H1 (cell line): ENCODE measurements around the gene PLEKHO1. TPM values are rescaled to one million over a fixed set of nuclear protein-coding genes. Genes with fewer than 3 reads are reported as not detected.

Source experiments
- polyA plus RNA-seq, 7 experiments: library from polyadenylated mRNA; depleted of rRNA in 3 of 7; stranded (reverse) in 5 of 7; unstranded in 2 of 7; fragments of >200 nt in 5 of 7; fragments of 200-250 nt in 2 of 7; gene quantifications; 1 replicate in 5 of 7; 2 replicates in 1 of 7; 4 replicates in 1 of 7; pipeline versions ENCODE4 v1.2.1 to v1.2.3, GENCODE V29; 2011 to 2013; ENCODE audit warnings: missing spikeins in 2 of 7, mixed read lengths in 2 of 7
- total RNA-seq: library from RNA; stranded (reverse); fragmentation: NEBNext Ultra II Directional; extraction: Animal tissue kit (Norgen Biotek cat#: 25700); gene quantifications from 2 replicates; pipeline ENCODE4 v1.2.1, GENCODE V29; 2021

The PLEKHO1 gene
- total and polyA plus RNA-seq, 2 of the 8 experiments (the other 6 are each of a cell fraction or from before 2014, with no cell fraction given): 23.2 to 37.0 TPM

Other genes with a start within 250 kb of the PLEKHO1 start
- gene SV2A, start 232.1 kb upstream of the PLEKHO1 start, total RNA-seq: 51.8 and 52.9 TPM in 2 replicates
- gene SV2A, start 232.1 kb upstream of the PLEKHO1 start, polyA plus RNA-seq (2011; rRNA removed): 41.8 and 49.0 TPM in 2 replicates
- 119 and 122 TPM in 2 replicates for gene SF3B4, start 222.1 kb upstream of the PLEKHO1 start, total RNA-seq
- 81.1 and 114 TPM in 2 replicates for gene SF3B4, start 222.1 kb upstream of the PLEKHO1 start, polyA plus RNA-seq (2011; rRNA removed)
- gene MTMR11, start 213.0 kb upstream of the PLEKHO1 start, total RNA-seq: 3.5 and 4.8 TPM in 2 replicates
- 3.3 and 3.7 TPM in 2 replicates for gene MTMR11, start 213.0 kb upstream of the PLEKHO1 start, polyA plus RNA-seq (2011; rRNA removed)
- 21.5 and 22.0 TPM in 2 replicates for gene OTUD7B, start 139.2 kb upstream of the PLEKHO1 start, total RNA-seq
- gene OTUD7B, start 139.2 kb upstream of the PLEKHO1 start, polyA plus RNA-seq (2011; rRNA removed): 4.2 and 4.4 TPM in 2 replicates
- gene VPS45, start 82.1 kb upstream of the PLEKHO1 start, total RNA-seq: 27.6 and 29.9 TPM in 2 replicates
- gene VPS45, start 82.1 kb upstream of the PLEKHO1 start, polyA plus RNA-seq (2011; rRNA removed): 12.7 and 19.1 TPM in 2 replicates
- 114 and 123 TPM in 2 replicates for gene ANP32E, start 86.2 kb downstream of the PLEKHO1 start, total RNA-seq
- gene ANP32E, start 86.2 kb downstream of the PLEKHO1 start, polyA plus RNA-seq (2011; rRNA removed): 10.2 and 20.7 TPM in 2 replicates
- 52.1 and 52.3 TPM in 2 replicates for gene CA14, start 107.9 kb downstream of the PLEKHO1 start, total RNA-seq
- gene CA14, start 107.9 kb downstream of the PLEKHO1 start, polyA plus RNA-seq (2011; rRNA removed): 79.3 and 105 TPM in 2 replicates
- 110 and 111 TPM in 2 replicates for gene APH1A, start 119.1 kb downstream of the PLEKHO1 start, total RNA-seq
- 183 and 188 TPM in 2 replicates for gene APH1A, start 119.1 kb downstream of the PLEKHO1 start, polyA plus RNA-seq (2011; rRNA removed)
- gene C1orf54, start 122.9 kb downstream of the PLEKHO1 start, total RNA-seq: 19.8 and 20.4 TPM in 2 replicates
- gene C1orf54, start 122.9 kb downstream of the PLEKHO1 start, polyA plus RNA-seq (2011; rRNA removed): 12.2 and 30.2 TPM in 2 replicates
- 9.6 and 10.6 TPM in 2 replicates for gene CIART, start 132.6 kb downstream of the PLEKHO1 start, total RNA-seq
- 23.3 and 33.3 TPM in 2 replicates for gene CIART, start 132.6 kb downstream of the PLEKHO1 start, polyA plus RNA-seq (2011; rRNA removed)
- 99.8 and 104 TPM in 2 replicates for gene MRPS21, start 143.9 kb downstream of the PLEKHO1 start, total RNA-seq
- gene MRPS21, start 143.9 kb downstream of the PLEKHO1 start, polyA plus RNA-seq (2011; rRNA removed): 59.0 and 81.9 TPM in 2 replicates
- gene PRPF3, start 171.6 kb downstream of the PLEKHO1 start, total RNA-seq: 58.1 and 65.8 TPM in 2 replicates
- gene PRPF3, start 171.6 kb downstream of the PLEKHO1 start, polyA plus RNA-seq (2011; rRNA removed): 15.1 and 17.9 TPM in 2 replicates
- 30.2 and 32.4 TPM in 2 replicates for gene RPRD2, start 214.2 kb downstream of the PLEKHO1 start, total RNA-seq
- gene RPRD2, start 214.2 kb downstream of the PLEKHO1 start, polyA plus RNA-seq (2011; rRNA removed): 14.4 and 14.6 TPM in 2 replicates